Retinal pigment epithelial cell (primary cell): ENCODE data around the gene DNASE2B.

Source experiments
- DNase-seq: peaks from one replicate; pipeline ENCODE4 v3.0.0-alpha.2; 2010; ENCODE audit warnings: low read depth
- H3K4me3 ChIP-seq: 2 replicates; pipeline ENCODE4 v1.5.1; 2011; ENCODE audit warnings: mild to moderate bottlenecking, low read length, control low read depth, moderate library complexity
- TF ChIP-seq, protein P1 (sequence below): conservative IDR thresholded peaks from 2 replicates; pipeline ENCODE4 v1.5.1; 2011; ENCODE audit warnings: low read depth, low read length, control low read depth, inconsistent platforms

The DNASE2B gene, protein sequence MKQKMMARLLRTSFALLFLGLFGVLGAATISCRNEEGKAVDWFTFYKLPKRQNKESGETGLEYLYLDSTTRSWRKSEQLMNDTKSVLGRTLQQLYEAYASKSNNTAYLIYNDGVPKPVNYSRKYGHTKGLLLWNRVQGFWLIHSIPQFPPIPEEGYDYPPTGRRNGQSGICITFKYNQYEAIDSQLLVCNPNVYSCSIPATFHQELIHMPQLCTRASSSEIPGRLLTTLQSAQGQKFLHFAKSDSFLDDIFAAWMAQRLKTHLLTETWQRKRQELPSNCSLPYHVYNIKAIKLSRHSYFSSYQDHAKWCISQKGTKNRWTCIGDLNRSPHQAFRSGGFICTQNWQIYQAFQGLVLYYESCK

DNA sequence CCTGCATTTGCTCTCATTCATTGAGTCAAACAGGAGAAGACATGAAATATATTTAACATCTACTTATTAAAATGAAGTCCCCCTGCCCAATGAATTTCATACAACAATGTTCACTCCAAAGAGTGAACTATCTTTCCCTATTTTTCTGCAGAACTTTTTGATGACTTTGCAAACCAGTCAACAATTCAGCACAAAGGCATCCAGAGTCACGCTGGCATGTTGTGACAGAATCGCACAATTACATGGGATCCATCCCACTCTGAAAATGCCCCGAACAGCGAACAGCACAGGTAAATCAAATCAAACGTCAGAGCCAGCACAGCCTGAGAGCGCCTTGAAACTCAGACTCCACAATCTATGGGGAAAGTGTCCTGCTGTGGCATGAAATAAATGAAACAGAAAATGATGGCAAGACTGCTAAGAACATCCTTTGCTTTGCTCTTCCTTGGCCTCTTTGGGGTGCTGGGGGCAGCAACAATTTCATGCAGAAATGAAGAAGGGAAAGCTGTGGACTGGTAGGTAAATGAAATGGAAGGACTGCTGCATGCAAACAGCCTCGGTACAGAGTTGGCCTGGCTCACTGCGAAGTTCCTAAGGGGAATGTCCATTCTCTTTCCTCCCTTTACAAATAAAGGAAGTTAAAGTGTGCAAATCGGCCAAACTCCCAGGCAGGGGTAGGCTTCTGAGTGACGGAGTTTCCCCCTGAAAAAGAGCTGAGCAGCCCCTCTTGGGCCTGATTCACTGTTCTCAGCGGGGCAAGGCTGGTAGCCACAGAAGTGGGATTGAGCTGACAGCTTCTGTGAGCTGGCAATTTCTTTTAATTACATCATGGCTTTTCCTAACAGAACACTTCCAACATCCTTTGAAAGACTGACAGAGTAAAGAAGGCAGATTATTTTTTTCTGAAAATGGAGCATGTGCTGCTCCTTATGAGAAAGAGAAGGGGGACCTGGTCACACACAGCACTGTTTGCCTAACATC, at the start of gene DNASE2B:
Gene DNASE2B, plus strand, starts transcription at position 310 of the 981 bp plus-strand sequence. Its CDS starts 81 bp downstream, at position 391.
- no peak within 1 kb of the TSS for H3K4me3 ChIP-seq
- DNase-seq: no peak
- TF ChIP-seq, protein P1, sequence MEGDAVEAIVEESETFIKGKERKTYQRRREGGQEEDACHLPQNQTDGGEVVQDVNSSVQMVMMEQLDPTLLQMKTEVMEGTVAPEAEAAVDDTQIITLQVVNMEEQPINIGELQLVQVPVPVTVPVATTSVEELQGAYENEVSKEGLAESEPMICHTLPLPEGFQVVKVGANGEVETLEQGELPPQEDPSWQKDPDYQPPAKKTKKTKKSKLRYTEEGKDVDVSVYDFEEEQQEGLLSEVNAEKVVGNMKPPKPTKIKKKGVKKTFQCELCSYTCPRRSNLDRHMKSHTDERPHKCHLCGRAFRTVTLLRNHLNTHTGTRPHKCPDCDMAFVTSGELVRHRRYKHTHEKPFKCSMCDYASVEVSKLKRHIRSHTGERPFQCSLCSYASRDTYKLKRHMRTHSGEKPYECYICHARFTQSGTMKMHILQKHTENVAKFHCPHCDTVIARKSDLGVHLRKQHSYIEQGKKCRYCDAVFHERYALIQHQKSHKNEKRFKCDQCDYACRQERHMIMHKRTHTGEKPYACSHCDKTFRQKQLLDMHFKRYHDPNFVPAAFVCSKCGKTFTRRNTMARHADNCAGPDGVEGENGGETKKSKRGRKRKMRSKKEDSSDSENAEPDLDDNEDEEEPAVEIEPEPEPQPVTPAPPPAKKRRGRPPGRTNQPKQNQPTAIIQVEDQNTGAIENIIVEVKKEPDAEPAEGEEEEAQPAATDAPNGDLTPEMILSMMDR: no peak

DNA sequence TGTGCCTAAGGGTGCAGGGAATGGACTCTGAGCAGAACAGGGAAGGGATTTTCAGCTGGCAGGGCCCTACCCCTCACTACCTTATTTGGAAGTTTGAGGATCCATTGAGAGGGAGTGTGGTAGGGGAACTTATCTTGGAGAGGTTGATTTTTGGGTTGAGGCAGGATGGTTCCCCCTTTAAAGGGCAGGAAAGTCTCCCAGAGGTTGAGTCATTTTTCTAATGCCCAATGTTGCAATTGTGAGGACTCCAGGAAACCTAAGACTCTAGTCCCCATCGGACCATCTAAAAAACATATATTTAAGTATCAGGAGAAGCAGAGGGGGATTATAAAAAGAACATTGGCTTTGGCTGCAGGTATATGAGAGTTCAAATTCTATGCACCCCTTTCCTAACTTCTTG, 49.5 kb upstream of the DNASE2B start:
- TF ChIP-seq, protein P1: no peak
- no peak for DNase-seq

DNA sequence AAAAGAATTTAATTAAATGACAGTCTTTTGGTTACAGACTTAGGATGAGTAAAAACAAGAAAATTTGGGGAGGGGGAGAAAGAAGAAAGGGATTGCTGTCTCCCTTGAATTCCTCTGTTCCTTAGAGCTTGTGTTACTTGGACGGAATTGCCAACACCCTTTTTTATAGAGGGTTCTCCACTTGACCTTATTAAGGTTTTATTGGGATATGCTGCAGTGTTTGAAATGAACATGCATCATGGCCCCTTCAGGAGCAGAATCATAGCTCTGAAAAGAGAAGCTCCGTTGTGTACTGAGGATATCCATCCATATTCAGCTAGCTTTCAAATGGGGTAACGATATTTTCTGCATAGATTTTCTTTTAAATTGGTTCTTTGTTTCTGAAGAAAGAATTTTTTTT, 48.2 kb upstream of the DNASE2B start:
- TF ChIP-seq, protein P1: no peak
- no peak overlapping the region for H3K4me3 ChIP-seq
- DNase-seq: no peak

More for the DNA sequence above, 49.5 kb upstream of the DNASE2B start:
- H3K4me3 ChIP-seq: no peak overlapping the region

DNA sequence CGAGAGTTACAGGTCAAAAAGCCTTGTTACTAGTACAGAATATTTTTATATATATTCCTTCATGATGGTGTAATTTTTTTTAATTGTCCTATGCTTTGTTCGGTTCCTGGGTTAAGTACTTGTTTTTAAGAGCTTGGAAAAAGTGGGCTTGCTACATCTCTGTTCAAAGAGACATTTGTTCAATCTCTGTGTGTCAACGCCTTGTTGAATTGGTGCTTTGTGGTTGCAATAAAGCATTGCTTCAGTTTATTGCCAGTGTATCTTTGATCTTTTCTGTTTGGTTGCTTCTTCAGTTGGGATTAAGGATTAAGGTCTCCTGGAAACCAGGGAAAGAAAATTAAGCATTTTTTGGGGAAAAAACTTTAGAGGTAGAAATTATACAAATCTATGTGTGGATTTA, 47.7 kb upstream of the DNASE2B start:
- no peak for DNase-seq
- TF ChIP-seq, protein P1: no peak
- H3K4me3 ChIP-seq: no peak overlapping the region

DNA sequence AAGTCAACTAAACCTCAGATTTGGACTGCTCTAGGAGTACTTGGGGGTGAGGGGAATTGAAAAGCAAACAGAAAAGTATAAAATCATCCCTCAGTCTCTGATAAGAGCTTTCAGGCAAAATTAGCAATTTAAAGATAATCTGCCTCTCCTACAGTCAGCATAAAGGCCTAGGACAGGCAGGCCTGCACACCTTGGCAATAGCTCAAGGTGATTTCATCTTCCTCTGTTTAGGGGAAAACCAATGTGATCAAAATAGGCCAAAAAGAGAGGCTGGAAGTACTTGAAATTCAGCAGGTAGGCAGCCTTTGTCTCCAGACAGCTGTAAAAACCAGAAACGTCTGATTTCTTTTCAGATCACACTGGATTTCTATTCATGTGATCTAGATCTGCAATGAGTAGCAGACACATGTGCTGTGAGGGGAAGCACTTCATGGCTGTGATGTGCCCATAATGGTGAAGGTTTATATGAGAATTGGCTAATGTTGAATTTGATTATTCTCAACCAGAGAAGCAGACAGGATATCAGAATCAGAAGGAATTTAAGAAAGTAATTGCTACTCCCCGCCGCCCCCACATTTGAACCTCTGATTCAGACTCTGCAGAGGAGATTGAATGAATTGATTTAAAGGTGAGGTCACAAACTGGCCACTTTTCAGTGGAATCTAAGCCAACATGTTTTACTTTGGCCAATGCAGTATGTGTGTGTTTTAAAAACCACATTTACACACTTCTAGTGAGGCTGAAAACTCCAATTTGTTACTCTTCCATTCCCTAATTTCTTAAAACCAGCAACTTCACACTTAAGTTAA, 45.8 kb upstream of the DNASE2B start:
- no peak overlapping the region for H3K4me3 ChIP-seq
- no peak for DNase-seq
- TF ChIP-seq, protein P1: no peak

DNA sequence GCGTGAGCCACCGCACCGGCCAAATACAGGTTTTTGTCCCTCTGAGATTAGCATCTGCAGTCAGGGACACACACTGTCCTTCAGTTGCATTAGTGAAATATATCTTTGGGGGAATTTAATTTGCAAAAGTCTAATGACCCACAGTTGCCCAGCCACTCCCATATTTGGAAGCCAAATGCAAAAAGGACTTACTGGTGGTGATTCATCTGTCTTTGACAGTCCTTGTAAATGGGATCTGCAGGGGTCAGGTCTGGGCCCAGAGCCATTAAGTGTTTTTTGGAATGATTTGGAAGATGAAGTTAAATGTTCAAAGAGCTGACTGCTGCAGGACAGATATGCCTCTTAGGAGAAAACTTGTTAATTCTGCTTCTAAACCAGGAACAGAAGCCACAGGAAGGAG, 44.6 kb upstream of the DNASE2B start:
- no peak overlapping the region for H3K4me3 ChIP-seq
- TF ChIP-seq, protein P1: no peak
- DNase-seq: no peak
